ENCODE results near the gene ITPR2.

GRCh38 chr12:26843311-26843710 is 10.3 kb upstream of the ITPR2 start:
- TF ChIP-seq CTCF (IDR thresholded peaks at IDR 0.05) (no peak), POLR2A (IDR thresholded peaks at IDR 0.05) (no peak), POLR2AphosphoS5 (IDR thresholded peaks at IDR 0.05; ENCODE audit: insufficient read depth in 1 of 2, low read depth in 1 of 2) (no peak)
